Stimulated activated CD8-positive, alpha-beta memory T cell treated with anti-CD3 and anti-CD28 coated beads, Interleukin-15, amount 100 ng/mL, for 24 hours (primary cell): ENCODE data around the gene KEL.

Experiments used
- DNase-seq: peaks from one replicate; pipeline ENCODE4 v3.0.0-alpha.2; 2020; ENCODE audit warnings: low read depth

KEL gene

DNA sequence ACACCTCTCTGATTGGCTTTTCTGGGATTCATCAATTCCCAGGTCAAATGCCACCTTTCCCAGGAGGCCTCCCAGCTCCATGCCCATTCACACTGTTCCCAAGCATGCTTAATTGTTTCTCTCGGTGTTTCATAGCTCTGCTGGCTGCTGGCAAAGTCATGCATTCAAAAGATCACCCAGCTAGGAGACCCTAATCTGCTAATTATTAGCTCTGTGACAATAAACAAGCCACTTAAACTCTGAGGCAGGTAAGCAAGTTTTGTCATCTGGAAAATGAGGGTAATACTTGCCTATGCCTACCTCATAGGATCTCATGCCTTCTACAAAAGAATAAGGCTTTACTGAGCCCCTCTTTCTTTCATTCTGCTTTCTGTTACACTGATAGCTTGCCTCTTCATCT, 828 bp upstream of the KEL start:
- no peak for DNase-seq

DNA sequence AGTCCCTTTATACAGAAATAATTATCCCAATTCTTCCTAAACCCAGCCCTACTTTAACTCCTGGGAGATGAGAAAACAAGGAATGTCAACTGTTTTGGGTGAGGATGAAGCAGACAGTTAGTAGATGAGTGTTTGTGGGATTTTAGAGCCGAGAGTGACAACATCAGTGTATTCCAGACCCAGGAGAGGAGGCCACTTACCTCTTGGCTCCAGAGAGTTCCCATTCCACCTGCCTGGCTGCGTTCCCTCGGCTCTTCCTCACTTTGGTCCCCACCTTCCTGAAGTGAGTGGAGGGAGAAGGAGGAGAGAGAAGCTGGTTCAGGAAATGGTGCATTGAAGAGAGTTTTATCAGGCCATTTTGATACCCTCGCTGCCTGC, 579 bp downstream of the KEL start:
- DNase-seq = no peak

DNA sequence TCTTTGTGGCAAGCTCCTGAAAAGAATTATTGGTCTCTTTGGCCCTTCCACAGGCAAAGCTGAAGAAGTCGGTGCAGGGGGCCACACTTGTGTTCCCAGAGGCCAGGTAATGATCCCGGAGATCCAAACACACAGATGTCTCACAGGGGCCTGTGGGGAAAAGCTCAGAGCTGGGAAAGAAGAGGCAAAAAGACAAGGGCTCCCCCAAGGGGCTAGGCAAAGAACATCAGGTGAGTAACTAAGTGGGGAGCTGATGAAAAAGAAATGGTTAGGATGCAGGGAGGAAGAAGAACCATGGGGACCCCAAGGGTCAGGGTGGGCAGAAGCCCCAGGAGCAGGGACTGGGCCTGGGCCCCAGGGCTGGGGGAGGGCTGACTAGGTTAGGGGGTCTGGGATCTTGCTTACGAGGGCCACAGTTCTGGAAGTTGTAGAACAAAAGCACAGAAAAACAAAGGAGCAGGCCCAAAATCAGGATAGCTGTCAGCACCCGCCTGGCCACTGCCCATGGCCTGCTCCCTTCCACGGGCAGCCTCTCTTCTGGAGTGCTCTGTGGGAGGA, 1.1 kb downstream of the KEL start:
- DNase-seq = no peak

DNA sequence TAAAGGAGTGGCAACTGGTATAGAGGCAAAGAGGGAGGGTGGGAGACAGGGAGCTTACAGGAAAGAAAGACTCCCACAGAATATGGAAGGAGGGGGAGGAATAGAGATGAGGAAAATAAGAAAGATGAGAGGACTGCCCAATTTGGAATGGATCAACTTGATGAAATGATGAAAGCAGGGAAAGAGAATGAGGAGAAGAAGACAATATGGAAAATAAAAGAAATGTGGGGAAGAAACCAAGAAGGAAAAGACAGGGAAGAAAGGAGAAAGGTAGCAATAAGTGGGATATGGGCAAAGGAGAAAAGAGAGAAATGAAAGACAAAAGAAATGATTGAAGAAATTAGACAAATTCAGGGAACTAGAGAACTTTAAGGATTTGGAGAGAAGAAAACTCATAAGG, 3.0 kb downstream of the KEL start:
- DNase-seq = no peak

DNA sequence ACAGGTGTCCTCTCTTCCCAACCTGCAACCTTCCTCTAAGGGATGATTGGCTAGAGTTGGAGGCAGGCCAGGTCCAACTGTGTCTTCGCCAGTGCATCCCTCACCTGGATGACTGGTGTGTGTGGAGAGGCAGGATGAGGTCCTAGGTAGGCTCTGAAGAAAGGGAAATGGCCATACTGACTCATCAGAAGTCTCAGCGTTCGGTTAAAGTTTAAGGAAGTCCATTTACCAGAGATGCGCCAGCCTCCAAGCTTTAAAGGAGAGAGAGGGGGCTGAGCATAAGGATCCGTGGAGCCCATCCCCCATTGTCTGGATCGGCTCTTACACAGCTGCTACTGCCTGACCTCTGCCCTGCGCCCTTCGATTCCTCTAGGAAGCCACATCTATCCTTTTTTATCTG, 4.4 kb downstream of the KEL start:
- DNase-seq = no peak

DNA sequence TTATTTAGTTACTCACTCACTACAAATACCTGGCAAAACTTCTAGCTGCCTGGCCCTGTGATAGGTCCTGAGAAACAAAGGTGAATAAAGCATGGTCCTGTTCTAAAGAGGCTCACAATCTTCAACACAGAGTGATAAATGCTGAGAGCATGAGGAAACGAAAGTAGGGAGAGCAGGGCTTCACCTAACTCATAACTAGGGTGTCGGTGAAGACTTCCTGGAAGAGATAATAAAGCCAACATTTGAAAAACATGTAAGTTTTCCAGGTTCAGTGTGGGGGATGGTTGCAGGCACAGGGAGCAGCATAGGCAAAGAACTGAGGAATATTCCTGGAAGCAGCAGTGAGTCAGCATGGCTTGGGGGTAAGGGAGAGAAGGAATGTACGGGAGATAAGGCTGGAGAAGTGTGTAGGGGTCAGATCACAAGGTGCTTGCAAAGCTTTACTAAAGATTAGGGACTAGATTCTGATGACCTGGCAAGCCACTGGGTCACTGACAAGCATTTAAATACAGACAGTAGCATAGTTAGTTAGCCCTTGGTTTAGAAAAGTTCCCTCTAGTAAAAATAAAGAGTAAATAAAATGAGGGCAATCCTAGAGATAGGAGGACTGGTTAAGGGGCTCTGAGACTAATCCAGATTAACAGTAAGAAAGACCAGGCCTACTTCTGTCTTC, 5.1 kb downstream of the KEL start:
- DNase-seq = no peak

DNA sequence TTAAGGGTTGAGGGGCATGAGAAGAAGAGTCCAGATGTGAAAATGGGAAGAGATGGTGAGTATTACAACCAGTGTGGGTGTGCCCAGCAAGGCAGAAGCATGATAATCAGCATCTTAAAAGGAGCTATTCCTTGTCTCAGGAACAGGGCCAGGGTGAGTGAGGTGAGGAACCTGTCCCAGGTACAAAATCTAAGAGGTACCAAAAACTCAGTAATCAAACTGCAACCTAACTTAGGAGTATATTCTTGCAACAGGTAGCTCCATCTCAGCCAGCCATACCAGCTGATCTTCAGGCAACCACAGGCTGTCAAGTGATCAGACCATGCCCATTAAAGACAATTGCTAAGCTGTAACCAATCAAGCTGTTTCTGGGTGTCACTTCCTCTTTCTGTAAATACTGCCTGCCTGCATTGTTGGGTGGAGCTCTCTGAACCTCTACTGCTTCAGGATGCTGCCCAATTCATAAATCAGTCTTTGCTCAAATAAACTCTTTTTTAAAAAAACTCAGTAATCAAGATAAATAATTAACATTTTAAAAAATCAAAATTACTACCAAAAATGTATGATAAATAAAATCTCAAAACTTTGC, 7.4 kb downstream of the KEL start:
- DNase-seq = no peak

DNA sequence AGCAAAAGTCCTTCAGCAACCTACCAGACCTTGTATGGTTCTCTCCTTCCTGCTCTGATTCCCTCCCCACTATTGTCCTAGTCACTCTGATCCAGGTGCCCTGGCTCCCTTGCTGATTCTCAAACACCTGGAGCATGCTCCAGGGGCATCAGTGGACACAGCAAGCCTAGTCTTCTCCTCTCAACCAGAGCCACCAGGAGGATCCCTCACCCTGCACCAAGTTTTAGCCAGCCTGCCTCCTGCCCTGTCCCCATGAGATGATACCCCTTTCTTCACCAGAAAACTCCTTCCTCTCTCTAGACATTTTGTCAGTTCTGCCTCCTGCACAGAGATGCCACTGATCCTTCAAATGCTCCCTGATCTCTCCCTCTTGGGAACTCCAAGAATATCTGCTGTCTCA, 11.9 kb downstream of the KEL start:
- no peak for DNase-seq

DNA sequence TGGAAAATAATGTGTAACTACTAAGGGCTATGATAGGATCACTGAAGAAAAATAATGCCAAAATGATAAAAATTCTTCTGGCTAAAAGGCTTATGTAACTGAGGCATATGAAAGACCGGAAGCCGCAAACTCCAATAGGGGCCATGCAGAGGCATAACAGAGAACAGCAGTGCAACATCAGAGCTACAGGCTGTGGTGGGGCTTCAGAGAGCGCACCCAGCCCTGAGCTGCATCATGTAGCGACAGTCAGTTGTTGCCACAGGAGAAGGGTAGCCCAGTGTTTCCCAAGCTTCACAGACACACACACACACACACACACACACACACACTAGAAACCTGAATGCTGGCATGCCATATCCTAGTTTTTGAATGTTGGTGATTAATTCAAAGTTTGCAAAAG, 13.6 kb downstream of the KEL start:
- DNase-seq = no peak

DNA sequence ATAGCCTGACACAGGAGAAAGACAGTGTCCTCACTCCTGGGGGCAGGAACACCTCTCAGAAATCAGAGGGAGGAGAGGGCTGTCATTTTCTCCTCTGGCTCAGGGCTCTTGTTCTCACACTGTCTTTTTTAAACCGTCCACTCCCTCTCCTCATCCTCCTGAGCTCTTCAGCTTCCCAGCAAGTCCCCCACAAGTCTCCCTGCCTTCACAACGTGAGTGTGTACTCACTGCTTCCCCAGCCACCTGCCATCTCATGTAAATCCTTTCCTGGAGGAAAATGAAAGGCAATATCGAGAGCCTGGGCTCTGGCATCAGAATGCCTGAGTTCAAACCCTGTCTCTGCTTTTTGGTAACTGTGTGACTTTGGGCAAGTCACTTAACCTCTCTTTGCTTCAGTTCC, 17.2 kb downstream of the KEL start:
- DNase-seq = no peak

DNA sequence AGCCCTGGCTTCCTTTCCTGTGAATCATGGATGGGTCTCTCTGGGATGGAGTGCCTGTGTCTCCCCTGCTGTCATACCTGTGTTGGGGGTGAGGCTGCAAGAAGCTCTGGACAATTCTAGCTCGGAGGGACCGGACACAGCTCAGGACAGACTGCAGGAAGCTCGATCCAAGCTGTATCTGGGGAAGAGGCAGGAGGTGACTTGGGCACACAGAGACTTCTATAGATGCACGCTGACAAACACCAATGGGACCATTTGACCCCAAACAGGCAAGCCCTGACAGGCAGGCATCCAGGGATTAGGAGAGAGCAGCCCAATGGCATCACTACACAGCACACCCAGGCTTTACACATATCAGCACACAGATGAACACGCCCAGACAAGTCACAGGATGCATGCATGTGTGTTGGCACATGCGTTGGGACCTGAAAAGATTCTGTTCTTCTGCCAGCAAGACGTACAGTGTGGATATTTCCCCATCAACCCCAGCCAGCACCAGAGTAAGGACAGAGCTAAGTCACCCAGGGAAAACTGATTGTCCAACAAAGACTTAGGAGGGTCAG, 18.4 kb downstream of the KEL start:
- no peak for DNase-seq

DNA sequence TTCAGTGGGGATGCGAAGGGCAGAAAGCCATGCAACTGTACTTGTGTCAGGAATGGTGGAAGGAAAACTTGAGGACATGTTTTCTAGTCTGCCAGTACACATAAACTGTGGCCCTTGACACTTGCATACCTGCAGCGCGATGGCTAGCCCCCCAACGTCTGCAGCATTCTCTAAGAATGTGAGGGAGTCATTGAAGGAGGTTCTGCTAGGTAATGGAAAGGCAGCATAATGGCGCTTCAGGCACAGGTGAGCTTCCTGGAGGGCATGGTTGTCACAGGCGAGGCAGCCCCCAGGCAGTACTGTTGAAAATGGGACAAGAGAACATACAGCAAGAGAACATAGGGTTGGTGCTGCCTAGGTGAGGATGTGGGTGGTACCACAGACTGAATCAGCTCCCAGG, 19.4 kb downstream of the KEL start:
- no peak for DNase-seq

DNA sequence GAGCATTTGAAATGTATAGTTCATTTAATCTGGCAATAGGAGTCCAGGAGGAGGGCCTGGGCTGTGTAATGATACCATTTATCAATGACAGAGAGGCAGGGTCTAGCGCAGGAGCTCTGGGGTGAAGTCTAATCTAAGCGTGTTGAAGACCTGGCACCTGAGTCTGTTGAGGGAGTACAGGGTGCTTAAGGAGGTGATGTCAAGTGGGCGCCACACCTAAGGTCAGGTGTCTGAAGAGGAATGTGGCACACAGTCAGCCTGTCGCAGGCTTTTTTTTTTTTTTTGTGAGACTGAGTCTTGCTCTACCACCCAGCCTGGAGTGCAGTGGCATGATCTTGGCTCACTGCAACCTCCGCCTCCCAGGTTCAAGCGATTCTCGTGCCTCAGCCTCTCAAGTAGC, 20.6 kb downstream of the KEL start:
- no peak for DNase-seq

DNA sequence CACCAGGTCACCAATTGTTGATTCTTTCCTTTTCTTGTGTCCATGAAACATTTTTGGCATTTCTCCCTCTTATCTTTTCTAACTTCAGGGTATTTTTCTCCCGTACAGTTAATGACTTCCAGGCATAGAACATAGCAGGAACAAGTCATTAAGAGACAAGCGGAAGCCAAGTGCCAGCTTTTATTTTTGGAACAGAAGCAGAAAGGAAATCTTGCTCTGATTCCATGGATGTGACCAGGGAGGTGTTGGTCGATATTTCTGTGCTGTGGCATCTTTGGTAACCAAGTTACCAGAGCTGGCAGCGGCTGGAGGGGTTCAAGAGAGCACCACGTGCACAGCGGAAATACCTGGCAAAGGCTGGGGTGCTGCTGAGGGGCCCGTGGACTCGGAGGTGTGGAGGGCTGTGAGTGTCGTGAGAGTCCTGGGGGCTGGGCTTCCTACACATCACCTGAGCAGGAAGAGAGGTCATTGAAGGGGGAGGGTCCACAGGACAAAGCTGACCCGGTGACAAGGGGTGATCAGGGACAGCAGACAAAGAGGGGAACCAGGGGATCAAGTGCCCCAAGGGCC, 21.1 kb downstream of the KEL start:
- DNase-seq = no peak

DNA sequence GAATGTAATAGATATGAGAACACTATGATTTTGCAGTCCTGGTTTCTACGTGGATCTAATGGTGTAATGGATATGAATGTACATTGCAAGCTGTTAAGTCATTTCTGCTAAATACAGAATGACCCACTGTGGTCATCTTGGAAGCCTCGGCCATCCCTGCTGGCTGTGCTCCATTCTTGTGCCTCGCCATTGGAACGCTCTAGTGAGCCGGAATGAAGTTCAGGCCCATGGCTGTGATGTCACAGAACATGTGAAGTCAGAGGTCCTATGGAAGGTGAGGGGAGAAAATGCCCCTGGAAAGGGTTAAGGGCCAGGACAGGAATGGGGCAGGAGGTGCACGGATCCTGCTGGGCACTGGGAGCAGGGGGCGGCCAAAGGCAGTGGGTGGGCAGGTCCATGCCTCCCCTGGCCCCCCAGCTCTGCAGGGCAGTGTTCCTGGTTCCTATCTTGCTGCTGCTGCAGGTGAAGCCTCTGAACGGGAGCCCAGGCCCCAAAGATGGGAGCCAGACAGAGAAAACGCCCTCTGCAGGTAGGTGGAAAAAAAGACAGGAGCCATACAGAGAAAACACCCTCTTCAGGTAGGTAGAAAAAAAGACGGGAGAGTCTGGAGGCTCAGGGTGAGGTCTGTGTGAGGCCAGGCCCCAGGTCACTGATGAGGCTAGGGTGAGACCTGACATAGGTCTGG, 22.8 kb downstream of the KEL start, which contains the start of gene LLCFC1:
LLCFC1 (plus strand) TSS at position 259 of the 685 bp plus-strand sequence; CDS start at position 397, 138 bp downstream.
- DNase-seq = no peak

DNA sequence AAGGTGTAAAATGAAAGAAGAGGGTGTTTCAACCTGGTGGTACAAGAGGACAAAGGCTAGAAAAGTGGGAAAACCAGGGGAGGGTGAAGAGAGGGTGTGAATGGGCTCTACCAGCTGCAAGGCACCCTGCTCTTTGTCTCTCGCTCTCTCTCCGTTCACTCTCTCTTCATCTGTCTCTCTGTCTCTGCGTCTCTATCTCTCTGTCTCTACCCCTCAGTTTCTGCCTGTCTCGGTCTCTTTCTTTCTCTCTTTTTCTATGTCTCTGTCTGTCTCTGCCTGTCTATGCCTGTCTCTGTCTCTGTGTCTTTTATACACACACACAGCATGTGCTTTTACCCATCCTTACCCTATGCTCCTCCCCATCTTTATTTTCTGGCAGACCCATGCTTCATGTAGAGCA, 23.6 kb downstream of the KEL start:
- no peak for DNase-seq

DNA sequence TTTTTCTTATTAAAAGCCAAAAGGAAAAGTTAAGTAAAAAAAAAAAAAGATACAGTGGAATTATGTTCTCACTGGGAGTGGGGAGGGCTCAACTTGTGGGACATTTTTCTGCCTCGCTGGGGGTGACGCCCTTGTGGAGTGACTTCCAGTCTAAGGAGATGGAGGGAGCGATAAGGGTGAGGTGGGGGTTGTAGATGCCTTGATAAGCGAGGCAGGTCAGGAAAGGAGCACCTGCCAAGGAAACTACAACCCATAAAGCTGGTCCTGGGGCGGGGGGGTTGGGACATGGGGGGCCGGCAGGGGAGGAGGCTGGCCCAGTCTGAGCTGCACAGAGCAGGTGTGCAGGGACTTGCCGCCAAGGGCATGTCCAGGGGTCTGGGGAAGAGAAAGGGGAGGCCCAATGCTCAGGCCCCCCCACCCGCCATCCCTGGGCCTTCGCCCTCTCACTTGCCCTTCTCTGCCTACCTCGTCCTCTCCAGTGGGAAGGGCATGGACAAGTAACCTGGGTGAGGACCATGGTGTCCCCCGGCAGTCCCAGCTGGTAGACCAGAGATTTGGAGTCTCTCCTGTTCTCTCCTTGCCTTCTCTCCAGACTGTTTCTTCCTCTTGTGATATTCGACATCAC, 26.1 kb downstream of the KEL start:
- no peak for DNase-seq

DNA sequence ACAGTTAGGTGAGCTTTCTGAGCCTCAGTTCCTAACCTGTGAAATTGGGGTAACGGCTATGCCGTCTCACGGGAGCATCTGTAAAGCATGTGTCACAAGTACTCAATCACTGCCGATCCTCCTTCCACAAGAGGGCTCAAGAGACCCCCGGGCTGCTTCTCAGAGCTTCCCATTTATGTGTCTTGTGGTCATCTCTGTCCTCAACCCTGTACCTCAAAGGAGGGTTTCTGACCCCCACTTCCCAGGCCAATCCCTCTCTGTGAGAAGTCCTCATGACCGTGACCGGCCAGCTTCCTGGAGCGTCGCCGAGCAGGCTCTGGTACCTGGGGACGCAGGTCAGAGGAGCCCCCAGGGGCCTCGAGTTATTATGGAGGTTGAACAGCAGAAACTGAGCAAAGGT, 28.1 kb downstream of the KEL start:
- DNase-seq = no peak

DNA sequence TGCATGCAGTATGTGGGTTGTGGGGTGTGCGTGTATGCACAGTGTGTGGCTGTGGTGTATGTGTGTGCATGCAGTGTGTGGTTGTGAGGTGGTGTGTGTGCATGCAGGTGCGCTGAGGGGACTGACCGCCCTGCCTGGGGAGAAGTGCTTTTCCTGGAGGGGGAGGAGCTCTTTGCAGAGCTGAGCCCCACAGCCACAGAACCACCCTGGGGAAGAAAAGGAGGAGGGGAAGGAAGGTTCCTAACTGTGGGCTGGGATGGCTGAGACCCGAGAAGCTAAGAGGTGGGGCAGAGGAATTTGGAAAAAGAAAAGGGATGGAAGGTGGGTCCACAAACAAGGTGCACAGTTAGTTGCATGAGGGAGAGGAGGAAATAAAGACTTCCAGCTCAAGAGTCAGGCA, 28.5 kb downstream of the KEL start, which contains the start of gene TRPV5:
TRPV5 (minus strand) TSS at position 123 of the 400 bp plus-strand sequence. CDS start 287 bp downstream, outside the sequence.
- no peak for DNase-seq

DNA sequence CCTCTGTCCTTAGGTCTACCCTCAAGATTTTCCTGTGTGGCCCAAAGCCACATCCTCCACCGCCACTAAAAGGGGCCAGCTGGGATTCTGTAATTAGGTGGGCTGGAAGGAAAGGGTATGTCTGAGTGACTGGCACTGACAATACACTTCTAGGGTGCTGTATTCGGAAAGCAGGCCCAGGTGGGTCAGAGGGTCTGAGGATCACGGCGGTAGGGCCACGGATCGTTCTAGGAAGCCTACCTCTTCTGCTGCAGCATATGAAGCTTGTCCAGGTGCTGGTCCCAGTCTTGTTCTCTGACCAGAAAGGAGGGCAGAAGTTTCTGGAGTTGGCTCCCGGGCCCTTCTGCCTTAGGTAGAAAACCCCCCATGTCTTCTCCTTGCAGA, 29.1 kb downstream of the KEL start:
- DNase-seq = no peak

DNA sequence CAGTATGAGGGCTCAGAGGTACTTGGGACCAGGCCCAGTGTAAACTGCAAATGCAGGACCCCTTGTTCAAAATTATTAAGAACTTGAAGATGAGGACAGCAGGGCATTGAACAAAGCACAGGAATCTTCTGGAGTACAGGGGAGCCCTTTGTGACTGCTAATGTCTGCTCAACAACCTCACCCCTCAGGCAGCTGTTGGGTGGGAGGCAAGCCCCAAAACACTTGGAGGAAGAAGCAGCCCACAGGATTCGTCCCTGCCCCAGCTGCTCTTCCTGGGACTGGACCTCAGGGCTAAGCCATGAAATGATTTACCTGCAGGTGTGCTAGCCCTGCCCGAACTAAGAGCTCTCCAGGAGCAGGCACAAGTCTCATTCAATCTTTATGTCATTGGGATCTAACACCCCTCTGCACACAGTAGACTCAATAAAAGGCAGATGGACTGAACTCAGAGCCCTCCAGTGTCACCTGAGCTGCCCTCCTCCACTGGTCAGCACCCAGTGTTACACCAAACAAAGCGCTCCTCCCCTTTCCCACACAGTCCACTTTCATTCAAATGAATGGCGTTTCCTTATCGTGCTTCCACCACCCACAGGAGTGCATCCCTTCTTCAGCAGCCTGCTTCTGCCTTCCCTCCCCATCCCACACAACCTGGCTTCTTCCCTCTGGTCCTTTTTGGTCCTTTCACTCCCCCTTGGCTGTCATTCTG, 29.6 kb downstream of the KEL start:
- no peak for DNase-seq
